ENCODE measurements around the gene GGA3.

GRCh38 chr17:75227729-75228128 is 33.7 kb downstream of the GGA3 start:
- TF ChIP-seq, protein P1, sequence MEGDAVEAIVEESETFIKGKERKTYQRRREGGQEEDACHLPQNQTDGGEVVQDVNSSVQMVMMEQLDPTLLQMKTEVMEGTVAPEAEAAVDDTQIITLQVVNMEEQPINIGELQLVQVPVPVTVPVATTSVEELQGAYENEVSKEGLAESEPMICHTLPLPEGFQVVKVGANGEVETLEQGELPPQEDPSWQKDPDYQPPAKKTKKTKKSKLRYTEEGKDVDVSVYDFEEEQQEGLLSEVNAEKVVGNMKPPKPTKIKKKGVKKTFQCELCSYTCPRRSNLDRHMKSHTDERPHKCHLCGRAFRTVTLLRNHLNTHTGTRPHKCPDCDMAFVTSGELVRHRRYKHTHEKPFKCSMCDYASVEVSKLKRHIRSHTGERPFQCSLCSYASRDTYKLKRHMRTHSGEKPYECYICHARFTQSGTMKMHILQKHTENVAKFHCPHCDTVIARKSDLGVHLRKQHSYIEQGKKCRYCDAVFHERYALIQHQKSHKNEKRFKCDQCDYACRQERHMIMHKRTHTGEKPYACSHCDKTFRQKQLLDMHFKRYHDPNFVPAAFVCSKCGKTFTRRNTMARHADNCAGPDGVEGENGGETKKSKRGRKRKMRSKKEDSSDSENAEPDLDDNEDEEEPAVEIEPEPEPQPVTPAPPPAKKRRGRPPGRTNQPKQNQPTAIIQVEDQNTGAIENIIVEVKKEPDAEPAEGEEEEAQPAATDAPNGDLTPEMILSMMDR (IDR thresholded peaks at IDR 0.05) = no peak
- TF ChIP-seq POLR2A (IDR thresholded peaks at IDR 0.05) = no peak

Measured in heart left ventricle (tissue), 13 donors.